ENCODE results near the gene HNRNPUL1. TPM values are rescaled to one million over a fixed set of nuclear protein-coding genes. Genes with fewer than 3 reads are reported as not detected.

HNRNPUL1 gene
- total and polyA plus RNA-seq, 2 of the 8 experiments (the other 6 are each of a cell fraction or from before 2014, with no cell fraction given), result 99.5 to 264 TPM

GRCh38 chr19:41224632-41225031 lies 39.5 kb upstream of the HNRNPUL1 start:
- CTCF ChIA-PET (ENCODE audit: partially characterized antibody), result interaction anchor here (0.8 to 2.0 kb wide), 2 partner anchors 21 to 38 kb away, joined by 3 to 15 read pairs; no protein-coding TSS in a partner anchor
- POLR2A ChIA-PET (ENCODE audit: partially characterized antibody), result interaction anchor here (1.0 to 4.7 kb wide), 6 partner anchors 12 to 84 kb away, joined by 4 to 66 read pairs (median 23); partner anchors contain the start of genes CYP2S1 and HNRNPUL1
- Histone ChIP-seq H3K27ac (ENCODE audit: low read depth, low read length) (no peak overlapping the region), H3K9ac (replicated peaks in 1 of 4; ENCODE audit: extremely low read depth in 1 of 4, low read depth in 3 of 4, low read length in 3 of 4) (no peak overlapping the region), H3K4me1 (replicated peaks in 1 of 4; ENCODE audit: control insufficient read depth in 3 of 4, insufficient read depth in 4 of 4, low read length in 3 of 4) (peaks cover 8 to 31% (median 22%) of the 10 kb centered on the region in 4 experiments), H3K56ac (replicated peaks; ENCODE audit: insufficient read length, low read depth, low read length) (no peak overlapping the region), H3K14ac (ENCODE audit: insufficient read length) (no peak overlapping the region), H3K27me3 (replicated peaks in 1 of 4; ENCODE audit: control insufficient read depth in 3 of 4, extremely low read depth in 1 of 4, insufficient read depth in 3 of 4, low read length in 3 of 4) (no peaks in the 10 kb centered on the region), H2AFZ (ENCODE audit: low read length) (no peak overlapping the region), H2BK120ac (replicated peaks; ENCODE audit: low read depth, low read length) (no peak overlapping the region), H3K79me2 (ENCODE audit: control insufficient read depth in 1 of 2, insufficient read depth in 2 of 2, low read length in 2 of 2) (peaks cover 0 to 19% of the 10 kb centered on the region in 2 experiments; a peak in 2 of 4 replicates), H3K18ac (ENCODE audit: extremely low read depth, low read length) (no peak overlapping the region), H2BK5ac (ENCODE audit: low read depth, low read length) (peak overlapping the region; percentile 94), H4K91ac (replicated peaks; ENCODE audit: insufficient read length, low read length) (peak overlapping the region; percentile 77), H3K4ac (replicated peaks; ENCODE audit: insufficient read length, low read depth, low read length) (no peak overlapping the region), H4K20me1 (replicated peaks in 1 of 2; ENCODE audit: control insufficient read depth in 1 of 2, insufficient read depth in 2 of 2, low read length in 2 of 2) (peaks cover 0 to 1% of the 10 kb centered on the region in 2 experiments), H3K23me2 (ENCODE audit: low read depth, low read length) (peaks cover 12% of the 10 kb centered on the region), H2BK20ac (ENCODE audit: low read length) (no peak overlapping the region), H3K79me1 (ENCODE audit: low read depth, low read length) (peaks cover 7% of the 10 kb centered on the region), H2BK15ac (ENCODE audit: low read length) (peak overlapping the region; percentile 89; the same call in 1 of the 2 replicates), H3K23ac (ENCODE audit: insufficient read length) (no peak overlapping the region), H2BK12ac (ENCODE audit: low read depth, low read length) (peak overlapping the region; percentile 41; the same call in 1 of the 2 replicates), H2AK5ac (ENCODE audit: low read depth, low read length) (peak overlapping the region; percentile 93; the same call in 1 of the 2 replicates), H3K36me3 (ENCODE audit: control insufficient read depth in 2 of 4, insufficient read depth in 4 of 4, low read length in 3 of 4) (peaks cover 0 to 19% (median 3%) of the 10 kb centered on the region in 4 experiments; a peak in 4 of 8 replicates), H3K9me3 (ENCODE audit: insufficient read depth in 2 of 2, low read depth in 1 of 2, low read length in 1 of 2) (no peaks in the 10 kb centered on the region), H3K4me2 (ENCODE audit: insufficient read depth in 1 of 2, low read depth in 2 of 2, low read length in 2 of 2) (no peak overlapping the region; a peak in 1 of 4 replicates), H4K8ac (ENCODE audit: extremely low read depth, insufficient read depth, low read length) (peak overlapping the region; percentile 23; the same call in 1 of the 2 replicates), H4K5ac (ENCODE audit: insufficient read length, low read depth, low read length) (no peak overlapping the region), H3K4me3 (ENCODE audit: extremely low read depth in 1 of 4, insufficient read depth in 2 of 4, low read depth in 3 of 4, low read length in 4 of 4) (no peak overlapping the region)
- DNase-seq (ENCODE audit: low read depth in 1 of 2, low spot score in 2 of 2) (no peak), FAIRE-seq (no peak)
- WGBS, 2 experiments (ENCODE audit: extremely low coverage in 1 of 2, insufficient coverage in 1 of 2, insufficient read length in 1 of 2, insufficient replicate concordance in 2 of 2, low coverage in 1 of 2, low lambda C conversion rate in 2 of 2, missing lambda C conversion rate in 1 of 2), result 92% methylated on average over 7 of the region's 7 CpGs; no CpG with 5 or more reads in 1 of the 2 experiments
- TF ChIP-seq BCL11A (IDR thresholded peaks at IDR 0.05; ENCODE audit: low read depth in 2 of 2, low read length in 2 of 2) (no peak), CTBP2 (IDR thresholded peaks at IDR 0.05; ENCODE audit: borderline replicate concordance, insufficient read depth, insufficient read length, low read length) (no peak), GTF2F1 (IDR thresholded peaks at IDR 0.05; ENCODE audit: borderline replicate concordance, low read depth, low read length) (no peak)
